T-helper 2 cell treated with Interferon-gamma antibody and Interleukin-4, amounts not matched to agents 100 ng/mL and 5 ng/mL, for 36 hours (primary cell): ENCODE data around the gene PPP1R13B. TPM values are rescaled to one million over a fixed set of nuclear protein-coding genes. Genes with fewer than 3 reads are reported as not detected.
"Not testable (repeated sequence)": the region's sequence is repeated elsewhere in the genome, so short reads cannot be mapped to it uniquely, and the experiment has no call there.

Experiments
- intact Hi-C: fragments of 100-400 bp; cut with micrococcal nuclease; formaldehyde crosslinking; loops from one replicate; pipeline ENCODE4 v1.15.1; 2023
- total RNA-seq: library from RNA; stranded (reverse); gene quantifications from 2 replicates; pipeline ENCODE4 v1.2.3, GENCODE V29; 2022

PPP1R13B gene, protein sequence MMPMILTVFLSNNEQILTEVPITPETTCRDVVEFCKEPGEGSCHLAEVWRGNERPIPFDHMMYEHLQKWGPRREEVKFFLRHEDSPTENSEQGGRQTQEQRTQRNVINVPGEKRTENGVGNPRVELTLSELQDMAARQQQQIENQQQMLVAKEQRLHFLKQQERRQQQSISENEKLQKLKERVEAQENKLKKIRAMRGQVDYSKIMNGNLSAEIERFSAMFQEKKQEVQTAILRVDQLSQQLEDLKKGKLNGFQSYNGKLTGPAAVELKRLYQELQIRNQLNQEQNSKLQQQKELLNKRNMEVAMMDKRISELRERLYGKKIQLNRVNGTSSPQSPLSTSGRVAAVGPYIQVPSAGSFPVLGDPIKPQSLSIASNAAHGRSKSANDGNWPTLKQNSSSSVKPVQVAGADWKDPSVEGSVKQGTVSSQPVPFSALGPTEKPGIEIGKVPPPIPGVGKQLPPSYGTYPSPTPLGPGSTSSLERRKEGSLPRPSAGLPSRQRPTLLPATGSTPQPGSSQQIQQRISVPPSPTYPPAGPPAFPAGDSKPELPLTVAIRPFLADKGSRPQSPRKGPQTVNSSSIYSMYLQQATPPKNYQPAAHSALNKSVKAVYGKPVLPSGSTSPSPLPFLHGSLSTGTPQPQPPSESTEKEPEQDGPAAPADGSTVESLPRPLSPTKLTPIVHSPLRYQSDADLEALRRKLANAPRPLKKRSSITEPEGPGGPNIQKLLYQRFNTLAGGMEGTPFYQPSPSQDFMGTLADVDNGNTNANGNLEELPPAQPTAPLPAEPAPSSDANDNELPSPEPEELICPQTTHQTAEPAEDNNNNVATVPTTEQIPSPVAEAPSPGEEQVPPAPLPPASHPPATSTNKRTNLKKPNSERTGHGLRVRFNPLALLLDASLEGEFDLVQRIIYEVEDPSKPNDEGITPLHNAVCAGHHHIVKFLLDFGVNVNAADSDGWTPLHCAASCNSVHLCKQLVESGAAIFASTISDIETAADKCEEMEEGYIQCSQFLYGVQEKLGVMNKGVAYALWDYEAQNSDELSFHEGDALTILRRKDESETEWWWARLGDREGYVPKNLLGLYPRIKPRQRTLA
- 8.9 and 10.3 TPM in 2 replicates for total RNA-seq

DNA sequence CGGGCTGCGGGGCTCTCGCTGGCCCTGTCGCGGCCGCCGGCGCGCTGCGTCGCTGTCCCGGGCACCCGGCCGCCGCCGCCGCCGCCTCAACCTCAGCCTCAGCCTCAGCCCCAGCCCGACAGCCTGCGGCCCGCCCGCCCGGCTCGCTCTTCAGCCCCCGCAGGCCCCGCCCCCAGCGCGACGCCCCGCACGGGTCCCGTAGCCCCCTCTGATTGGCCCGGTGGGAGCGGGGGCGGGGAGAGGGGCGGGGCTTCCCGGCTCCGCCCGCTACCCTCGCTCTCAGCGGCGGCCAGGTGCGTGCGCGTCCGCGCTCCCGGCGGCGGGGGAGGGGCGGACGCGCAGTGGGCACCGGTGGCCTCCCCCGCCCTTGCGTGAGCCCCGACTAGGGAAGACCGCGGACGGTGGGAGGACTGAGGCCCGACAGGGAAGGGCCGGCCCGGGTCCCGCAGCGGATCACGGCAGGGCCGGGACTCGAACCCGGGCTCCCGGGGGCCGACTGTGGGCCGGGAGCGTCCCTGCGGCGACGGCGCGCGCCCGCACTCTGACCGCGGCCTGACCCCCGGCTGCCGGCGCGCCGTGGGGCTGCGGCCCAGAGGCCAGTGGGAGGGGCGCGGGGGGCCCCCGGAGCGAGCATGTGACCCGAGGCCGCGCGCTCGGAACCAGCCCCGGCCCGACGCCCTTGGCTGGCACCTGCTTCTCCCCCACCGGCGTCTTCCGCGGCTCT is at the start of gene PPP1R13B:
Gene PPP1R13B, minus strand, starts transcription at position 125 of the 724 bp plus-strand sequence. CDS start 268 bp downstream, outside the sequence.
- intact Hi-C loops, result loop anchor here (1.0 kb wide), 2 partner anchors 25 to 74 kb away; a partner anchor contains a TSS

DNA sequence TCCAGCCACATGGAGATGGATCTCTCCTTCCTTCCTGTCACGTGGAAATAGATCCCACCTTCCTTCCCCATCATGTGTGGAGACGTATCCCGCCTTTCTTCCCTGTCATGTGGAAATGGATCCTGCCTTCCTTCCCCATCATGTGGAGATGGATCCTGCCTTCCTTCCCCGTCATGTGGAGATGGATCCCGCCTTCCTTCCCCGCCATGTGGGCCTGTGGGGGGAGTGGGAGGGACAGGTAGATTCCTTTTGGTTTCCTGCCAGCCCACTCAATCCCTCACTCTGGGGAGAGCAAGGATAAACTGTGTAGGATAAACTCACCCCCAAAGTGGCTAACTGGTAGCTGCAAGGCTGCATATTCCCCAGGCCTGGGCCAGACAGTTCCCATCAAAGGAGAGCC is 49.2 kb upstream of the PPP1R13B start:
- intact Hi-C loops, result no loop called here

DNA sequence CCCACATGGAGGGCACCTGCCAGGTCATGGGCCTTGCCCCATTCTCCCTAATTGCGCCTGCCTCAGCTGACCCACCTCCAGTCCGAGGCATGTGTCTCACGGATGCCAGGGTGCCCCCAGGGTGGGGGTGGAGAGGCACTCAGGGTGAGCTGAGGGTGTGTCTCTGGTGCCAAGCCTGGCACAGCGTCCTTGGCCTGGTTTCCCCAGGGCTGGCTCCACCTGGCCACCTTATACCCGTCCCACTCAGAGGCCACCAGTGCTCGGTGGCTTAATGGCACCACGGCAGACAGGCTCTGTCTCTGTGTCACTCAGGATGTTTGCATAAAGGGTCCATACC is 47.3 kb upstream of the PPP1R13B start:
- intact Hi-C loops, result no loop called here

DNA sequence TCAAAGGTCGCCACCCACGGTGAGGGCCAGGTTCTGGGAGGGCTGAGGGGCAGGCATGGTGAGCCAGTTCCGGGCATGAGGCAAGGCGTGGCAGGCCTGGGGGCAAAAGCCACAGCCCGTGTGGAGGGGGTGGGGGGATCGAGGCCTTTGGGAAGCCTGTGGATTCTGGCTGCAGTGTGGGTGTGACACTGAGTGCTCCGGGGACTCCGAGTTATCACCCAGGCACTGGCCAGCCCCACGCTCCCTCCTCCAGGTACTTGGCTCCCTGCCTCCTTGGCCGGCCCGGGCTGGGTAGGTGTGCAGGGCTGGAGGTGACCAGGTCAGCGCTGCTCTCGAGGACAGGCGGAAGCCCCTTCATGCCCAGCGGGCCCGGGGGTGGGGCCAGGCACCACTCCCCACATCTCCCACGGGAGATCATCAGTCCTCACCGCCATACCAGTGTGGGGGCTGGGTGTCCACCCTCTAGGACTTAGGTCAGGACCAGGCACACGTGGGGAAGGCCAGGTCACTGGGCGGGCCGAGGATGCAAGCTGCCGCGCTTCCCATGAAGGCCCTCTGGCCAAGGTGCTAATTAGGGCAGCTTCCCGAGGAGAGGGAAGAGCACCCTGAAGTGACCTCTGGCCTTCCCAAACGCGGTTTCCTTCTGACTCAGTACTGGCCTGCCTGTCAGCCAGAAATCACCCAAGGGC is 46.8 kb upstream of the PPP1R13B start:
- intact Hi-C loops, result no loop called here

DNA sequence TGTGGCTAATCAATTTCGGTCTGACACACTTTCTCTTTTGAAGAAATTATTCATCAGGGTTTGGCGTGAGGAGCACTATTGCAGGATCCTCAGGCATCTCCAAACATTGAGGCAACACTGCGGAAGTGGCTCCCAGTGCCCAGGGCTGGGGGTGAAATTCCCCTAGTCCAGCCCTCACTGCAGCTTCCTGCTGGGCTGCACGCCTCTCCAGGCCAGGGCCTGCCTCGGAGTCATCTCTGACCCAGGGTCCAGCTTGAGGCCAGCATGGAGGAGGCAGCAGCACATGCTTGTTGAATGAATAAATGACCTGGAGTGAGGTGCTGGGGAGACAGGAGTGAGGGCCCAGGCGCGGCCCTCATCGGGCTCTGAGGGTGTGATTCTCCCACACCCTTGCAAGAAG is 44.9 kb upstream of the PPP1R13B start:
- intact Hi-C loops, result no loop called here

DNA sequence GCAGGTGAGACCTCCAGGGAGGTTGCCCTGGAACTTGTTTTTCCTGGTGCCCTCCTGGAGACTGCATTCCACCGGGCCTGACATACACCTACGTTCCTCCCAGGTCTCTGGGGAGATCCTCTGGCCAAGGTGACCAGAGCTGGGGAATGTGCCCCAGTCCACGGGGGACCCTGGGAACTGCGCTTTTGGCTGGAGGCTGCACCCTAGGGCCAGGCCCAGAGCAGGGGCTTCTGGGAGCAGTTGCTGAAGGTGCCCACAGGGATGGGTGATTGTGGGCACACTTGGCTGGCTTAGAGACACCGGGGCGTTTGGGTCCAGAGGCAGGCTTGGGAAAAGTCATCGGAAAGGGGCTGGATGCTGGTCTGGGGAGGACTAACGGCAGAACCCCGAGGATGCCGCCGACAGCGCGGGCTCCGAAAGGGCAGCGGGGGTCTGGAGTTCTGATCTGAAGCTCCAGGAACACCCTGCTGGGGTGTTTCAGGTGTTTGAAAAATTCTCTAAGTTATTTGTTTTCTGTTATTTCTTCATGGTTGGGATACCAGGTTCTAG is 44.4 kb upstream of the PPP1R13B start:
- intact Hi-C loops, result no loop called here

DNA sequence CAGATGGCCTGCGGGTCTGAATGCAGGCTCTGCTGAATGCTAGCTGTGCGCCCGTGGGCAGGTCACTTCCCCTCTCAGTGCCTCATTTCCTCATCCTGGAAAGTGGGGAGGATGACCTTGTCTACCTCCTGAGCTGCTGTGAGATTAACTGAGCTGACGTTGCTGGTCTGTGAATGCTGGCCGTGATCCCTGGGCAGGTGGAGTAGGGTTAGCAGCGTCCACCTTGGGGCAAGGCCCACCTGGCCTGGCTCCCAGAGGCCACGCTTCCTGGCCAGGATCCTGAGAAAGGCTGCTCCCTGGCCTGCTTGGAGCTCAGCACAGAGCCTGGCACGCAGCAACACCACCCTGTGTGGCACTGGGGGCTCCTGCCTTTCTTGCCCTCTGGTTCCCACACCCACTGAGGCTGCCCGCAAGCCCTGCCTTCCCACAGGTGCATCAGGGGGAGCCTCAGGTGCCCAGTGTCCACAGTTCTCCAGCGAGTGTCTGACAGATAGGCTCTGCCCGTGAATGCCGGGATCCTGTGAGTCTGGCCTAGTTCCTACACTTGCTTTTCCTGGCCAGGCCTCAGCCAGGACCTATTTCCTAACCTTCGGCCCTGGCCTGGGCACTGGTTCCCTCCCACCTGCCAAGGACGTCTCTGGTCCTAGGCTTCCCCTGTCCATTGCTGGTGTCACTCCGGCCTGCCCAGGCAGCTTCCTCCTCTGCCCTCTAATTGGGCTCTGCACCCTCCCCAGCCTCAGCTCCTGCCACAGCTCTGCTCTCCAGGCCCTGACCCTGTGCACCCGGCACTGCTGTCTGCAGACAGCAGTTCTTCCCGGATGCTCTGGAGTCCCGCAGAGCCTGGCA is 43.7 kb upstream of the PPP1R13B start:
- intact Hi-C loops, result no loop called here

DNA sequence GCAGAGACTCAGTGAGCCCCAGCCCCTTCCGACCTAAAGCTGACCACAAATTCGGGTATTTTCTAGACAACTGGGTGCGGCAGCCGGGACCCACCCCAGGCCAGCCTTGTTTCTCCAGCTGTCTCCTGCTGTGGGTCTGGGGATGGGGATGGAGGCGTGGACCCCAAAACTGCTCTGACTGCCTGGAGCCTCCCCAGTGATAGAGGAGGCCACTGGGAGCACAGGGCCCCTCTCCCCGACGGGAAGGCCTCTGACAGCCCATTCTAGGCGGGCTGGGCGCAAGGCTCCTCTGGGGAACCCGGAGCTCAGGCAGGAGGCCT is 42.6 kb upstream of the PPP1R13B start:
- intact Hi-C loops, result no loop called here

DNA sequence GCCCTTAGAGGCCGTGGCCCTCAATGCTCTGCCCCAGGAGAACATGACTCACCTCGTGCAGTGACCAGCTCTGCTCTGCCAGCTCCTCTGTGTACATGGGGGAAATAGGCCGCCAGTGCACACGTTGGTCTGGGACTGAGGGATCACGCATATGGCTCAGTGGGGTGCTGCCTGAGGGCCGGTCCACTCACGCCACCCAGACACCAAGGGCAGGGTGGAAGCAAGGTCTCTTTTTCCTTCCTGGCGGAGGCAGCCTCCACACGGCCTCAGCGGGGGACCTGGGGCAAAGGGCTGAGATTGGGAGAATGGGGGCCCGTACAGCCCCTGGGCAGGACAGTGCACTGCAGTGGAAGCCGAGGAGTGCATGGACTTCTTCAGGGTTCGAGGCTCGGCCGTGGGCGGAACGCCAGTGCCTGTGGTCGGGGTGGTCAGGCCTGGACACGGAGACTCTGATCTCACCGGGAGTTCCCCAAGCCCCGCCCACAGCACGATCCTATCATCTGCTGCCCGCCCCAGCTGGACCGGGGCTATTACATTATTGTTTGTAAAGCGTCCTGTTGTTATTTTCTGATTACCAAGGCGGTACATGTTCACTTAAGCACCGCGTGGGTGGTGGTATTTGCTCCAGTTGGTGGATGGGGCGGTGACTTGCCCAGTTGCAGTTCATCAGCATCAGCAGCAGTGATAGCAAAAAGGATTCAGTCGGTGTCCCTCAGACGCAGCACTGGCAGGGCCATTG is 42.1 kb upstream of the PPP1R13B start:
- intact Hi-C loops, result no loop called here

DNA sequence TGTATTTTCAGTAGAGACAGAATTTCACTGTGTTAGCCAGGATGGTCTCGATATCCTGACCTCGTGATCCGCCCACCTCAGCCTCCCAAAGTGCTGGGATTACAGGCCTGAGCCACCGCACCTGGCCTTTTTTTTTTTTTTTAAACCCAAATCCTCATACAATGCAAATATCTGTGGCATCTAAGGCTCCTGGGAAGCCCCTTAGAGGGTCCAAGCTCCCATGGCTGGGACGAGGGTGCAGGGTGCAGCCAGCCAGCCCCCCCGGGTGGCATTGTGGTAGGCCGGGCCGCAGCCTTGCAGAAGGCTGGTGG is 41.6 kb upstream of the PPP1R13B start:
- intact Hi-C loops, result not testable (repeated sequence)

DNA sequence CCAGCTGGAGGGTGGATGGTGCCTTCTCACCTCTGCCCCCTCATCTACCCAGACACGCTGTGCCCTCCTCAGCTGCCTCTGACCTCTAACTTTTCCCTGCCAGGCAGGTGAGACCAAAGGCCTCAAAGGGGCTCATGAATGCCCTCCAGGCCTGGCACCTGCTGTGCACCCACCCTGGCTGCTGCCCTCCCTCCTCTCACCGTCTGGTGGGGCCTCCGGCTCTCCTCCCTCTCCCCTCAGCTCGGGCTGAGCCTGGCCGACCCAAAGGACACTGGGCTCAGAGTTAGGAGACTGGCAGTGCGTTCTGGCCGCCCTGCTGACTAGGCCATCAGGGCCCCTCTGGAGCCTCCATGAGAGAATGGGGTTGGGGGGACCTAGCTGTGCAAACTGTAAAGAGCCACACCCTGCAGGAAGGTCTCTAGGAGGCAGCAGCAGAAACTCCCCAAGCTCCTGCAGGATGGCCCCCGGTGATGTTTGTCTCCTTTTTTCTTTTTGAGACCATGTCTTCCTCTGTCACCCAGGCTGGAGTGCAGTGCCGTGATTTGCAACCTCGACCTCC is 40.3 kb upstream of the PPP1R13B start:
- intact Hi-C loops, result no loop called here

DNA sequence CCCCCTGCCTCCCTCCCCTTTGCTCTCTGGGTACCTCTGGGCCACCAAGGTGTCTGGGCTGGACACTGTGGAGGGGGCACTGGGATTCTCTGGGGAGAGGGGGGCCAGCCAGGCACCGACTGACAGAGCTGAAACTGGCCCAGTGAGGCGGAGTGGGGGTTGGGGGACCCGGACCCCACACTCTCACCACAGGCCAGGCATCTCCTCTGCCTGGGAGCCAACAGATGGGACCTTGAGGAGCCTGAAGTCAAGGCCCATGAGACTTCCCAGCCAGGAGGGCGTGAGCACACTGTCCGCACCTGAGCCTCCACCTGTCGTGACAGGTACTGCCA is 39.8 kb upstream of the PPP1R13B start:
- intact Hi-C loops, result no loop called here

DNA sequence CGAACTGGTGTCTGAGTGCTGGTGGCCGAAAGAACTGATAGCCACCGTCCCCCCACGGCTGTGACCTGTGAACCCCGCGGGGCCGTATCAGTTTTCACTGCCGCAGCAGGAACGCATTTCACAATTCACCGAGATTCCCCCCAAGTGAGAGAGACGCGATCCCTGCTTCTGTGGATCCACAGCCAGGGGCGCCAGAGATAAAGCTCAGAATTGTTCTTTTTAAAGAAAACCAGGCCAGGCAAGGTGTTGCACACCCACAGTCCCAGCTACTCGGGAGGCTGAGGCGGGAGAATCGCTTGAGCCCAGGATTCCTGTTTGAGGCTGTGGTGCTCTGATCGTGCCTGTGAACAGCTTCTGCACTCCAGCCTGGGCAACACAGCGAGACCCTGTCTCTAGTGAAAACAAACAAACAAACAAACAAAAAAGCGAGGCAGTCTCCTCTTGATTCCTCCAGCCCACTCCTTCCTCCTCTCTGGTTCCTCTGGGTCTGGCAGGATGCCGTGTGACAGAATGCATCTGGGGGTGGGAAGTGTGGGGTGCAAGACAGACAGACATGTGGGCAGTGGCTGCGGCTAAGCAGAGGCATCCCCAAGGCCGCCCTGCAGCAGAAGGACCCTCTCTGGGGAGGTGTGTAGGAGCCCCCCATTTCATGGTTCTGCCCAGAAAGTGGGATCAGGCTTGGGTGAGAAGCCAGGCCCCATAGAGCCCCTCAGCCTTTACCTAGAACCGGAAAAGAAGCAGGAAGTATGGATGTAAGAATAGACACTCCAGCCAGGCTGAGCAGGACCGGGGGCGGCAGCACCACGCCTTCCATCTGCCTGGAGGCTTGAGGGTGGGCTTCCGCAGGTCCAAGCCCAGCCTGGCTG is 39.2 kb upstream of the PPP1R13B start:
- intact Hi-C loops, result no loop called here

DNA sequence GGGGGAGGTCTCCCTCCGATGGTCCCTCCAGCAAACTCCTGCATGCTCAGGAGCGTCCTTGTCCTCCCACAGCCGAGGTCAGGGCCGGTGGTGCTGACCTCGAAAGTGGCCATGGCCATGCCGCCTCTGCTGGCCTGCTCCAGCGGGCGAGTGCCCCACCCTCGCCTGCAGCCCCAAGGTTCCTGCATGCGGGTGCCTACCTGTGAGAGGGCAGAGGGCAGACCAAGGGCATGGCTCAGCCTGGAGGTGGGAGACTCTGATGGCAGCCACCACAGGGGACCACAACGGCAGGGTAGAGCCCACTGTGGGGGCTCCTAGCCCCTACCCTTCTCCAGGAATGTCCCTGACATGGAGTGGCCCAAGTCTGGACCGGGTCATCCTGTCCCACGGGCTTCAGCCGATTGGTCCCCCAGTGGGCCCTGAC is 38.1 kb upstream of the PPP1R13B start:
- intact Hi-C loops, result no loop called here

DNA sequence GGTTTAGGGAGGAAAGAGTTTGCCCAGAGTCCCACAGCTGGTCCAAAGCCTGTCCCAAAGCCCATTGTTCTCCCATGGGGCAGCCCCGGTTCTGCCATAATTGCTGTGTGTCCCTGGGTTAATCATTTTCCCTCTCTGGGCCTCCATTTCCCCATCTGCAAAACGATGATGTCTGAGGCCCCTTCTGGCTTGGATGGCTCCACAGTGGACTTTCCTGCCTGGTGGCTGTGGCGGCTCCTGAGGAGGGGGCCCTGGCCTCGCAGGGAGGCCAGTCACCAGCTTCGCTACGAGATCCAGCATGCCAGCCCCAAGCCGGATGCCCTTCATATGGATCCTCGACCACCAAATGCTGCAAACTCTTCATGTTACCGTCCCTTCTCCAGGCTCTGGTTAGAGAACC is 37.5 kb upstream of the PPP1R13B start:
- intact Hi-C loops, result no loop called here

DNA sequence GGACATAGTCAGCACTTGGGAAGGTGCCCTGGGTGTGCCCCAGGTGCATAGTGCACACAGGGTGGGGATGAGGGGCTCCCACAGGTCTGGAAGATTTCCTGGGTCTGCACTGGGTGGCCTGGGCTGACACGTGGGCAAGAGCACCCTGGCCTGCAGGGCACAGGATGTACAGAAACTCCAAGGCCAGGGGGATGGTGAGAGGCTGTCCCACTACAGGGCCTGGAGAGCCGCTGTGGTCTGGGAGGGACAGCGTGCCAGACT is 35.8 kb upstream of the PPP1R13B start:
- intact Hi-C loops, result no loop called here

DNA sequence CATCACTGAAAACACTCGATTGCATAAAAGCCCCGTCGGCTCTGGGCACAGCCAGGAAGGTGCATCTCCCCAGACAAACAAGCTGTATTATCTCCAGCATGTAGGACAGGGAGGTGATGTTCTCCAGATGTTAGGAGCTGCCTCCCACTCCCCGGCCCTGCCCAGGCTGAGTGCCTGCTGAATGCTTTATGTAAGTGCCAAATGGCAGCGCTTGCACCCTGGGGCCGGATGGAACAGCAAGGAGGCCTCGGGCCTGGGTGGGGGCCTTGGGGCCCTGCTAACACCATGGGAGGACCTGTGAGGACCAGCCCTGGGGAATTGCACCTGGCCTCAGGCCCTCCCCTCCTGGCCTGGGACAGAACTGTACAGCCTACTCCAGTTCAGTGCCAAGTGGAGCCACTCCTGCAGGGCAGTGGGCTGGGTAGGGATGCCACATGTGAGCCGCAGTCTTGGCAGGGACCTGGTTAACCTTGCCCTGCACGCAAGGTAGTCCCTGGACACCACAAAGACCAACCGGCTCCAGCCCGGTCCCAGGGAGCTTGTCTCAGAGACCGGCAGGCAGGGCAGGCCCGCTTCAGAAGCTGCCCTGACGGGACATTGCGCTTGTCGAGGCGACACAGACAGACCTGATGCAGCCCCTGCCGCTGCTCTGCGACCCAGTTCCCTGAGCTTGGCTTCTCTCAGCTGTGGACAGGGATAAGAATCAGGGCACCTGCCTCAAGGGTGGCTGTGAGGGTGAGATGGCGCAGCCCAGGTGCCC is 35.3 kb upstream of the PPP1R13B start:
- intact Hi-C loops, result no loop called here
